MCF 10A (cell line): ENCODE data around the gene CD37. TPM values are rescaled to one million over a fixed set of nuclear protein-coding genes. Genes with fewer than 3 reads are reported as not detected.

Source experiments
- BruUV-seq: library from RNA; stranded (reverse); fragments of 400-500 nt; replicated peaks from 2 replicates; lab custom pipeline; 2021; lab: Mats Ljungman, UMichigan
- CTCF ChIA-PET: fragments of 300-600 bp; sonication (Branson Sonifier 250); formaldehyde crosslinking; extraction: SDS; loops from one replicate; lab custom pipeline; 2021; ENCODE audit warnings: antibody characterized with exemption, inconsistent platforms; lab: Yijun Ruan, JAX
- POLR2A ChIA-PET: fragments of 300-600, 350-650 bp; sonication (Branson Sonifier 250); formaldehyde crosslinking; extraction: SDS; loops from one replicate; lab custom pipeline; 2020; ENCODE audit warnings: antibody characterized with exemption, inconsistent platforms; lab: Yijun Ruan, JAX
- DNase-seq: peaks from one replicate; pipeline ENCODE4 v3.0.0-alpha.2; 2018; ENCODE audit not compliant: unreplicated experiment
- H3K27ac Mint-ChIP-seq: one replicate; pipeline ENCODE4 v1.8.0; 2022; ENCODE audit warnings: mild to moderate bottlenecking, low read depth, mixed read lengths; ENCODE audit not compliant: unreplicated experiment
- H3K27me3 Mint-ChIP-seq: one replicate; pipeline ENCODE4 v1.8.0; 2022; ENCODE audit warnings: mixed read lengths; ENCODE audit not compliant: insufficient read depth, unreplicated experiment
- H3K36me3 Mint-ChIP-seq: one replicate; pipeline ENCODE4 v1.8.0; 2022; ENCODE audit warnings: mild to moderate bottlenecking, moderate library complexity, mixed read lengths; ENCODE audit not compliant: insufficient read depth, unreplicated experiment
- H3K4me1 Mint-ChIP-seq: one replicate; pipeline ENCODE4 v1.8.0; 2022; ENCODE audit warnings: mixed read lengths; ENCODE audit not compliant: insufficient read depth, unreplicated experiment
- H3K4me3 Mint-ChIP-seq: one replicate; pipeline ENCODE4 v1.8.0; 2022; ENCODE audit warnings: mild to moderate bottlenecking, moderate library complexity, mixed read lengths; ENCODE audit not compliant: unreplicated experiment
- H3K9me3 Mint-ChIP-seq: one replicate; pipeline ENCODE4 v1.8.0; 2022; ENCODE audit warnings: mixed read lengths; ENCODE audit not compliant: unreplicated experiment
- CTCF ChIP-seq: fragments of 200-600 bp; IDR thresholded peaks from one replicate; pipeline ENCODE4 v1.8.0; 2022; ENCODE audit warnings: antibody characterized with exemption, mild to moderate bottlenecking; ENCODE audit not compliant: unreplicated experiment
- intact Hi-C: fragments of 100-400 bp; cut with micrococcal nuclease; formaldehyde crosslinking; loops from 2 replicates; pipeline ENCODE4 v1.14.1; 2022
- microRNA-seq: library from miRNA; unstranded; fragments of <30 nt; microRNA quantifications from one replicate; pipeline ENCODE4 v1.2.0, GENCODE V29; 2022
- total RNA-seq: library from RNA; stranded (reverse); gene quantifications from 2 replicates; pipeline ENCODE4 v1.2.3, GENCODE V29; 2022

Gene CD37
- total RNA-seq, 1 experiment from 2014 or later, result not detected

GRCh38 chr19:49382639-49383038 lies 47.4 kb downstream of the CD37 start:
- Mint-ChIP-seq H3K36me3 (no peaks in the 10 kb centered on the region), H3K9me3 (peaks cover 8% of the 10 kb centered on the region), H3K4me3 (no peak overlapping the region), H3K4me1 (no peaks in the 10 kb centered on the region), H3K27ac (no peak overlapping the region), H3K27me3 (no peaks in the 10 kb centered on the region)
- POLR2A ChIA-PET, result interaction anchor here (0.6 kb wide), 1 partner anchor 196 kb away, joined by 3 read pairs; no protein-coding TSS in a partner anchor
- no peak for TF ChIP-seq CTCF
- BruUV-seq, result no TSS peak
- intact Hi-C loops, result no loop called here
- CTCF ChIA-PET, result interaction anchor here (1.4 kb wide), 1 partner anchor 9 kb away, joined by 5 read pairs; no protein-coding TSS in a partner anchor
- DNase-seq, result no peak

- no peak overlapping the region for H3K4me3 Mint-ChIP-seq
- no peaks in the 10 kb centered on the region for H3K27me3 Mint-ChIP-seq
- H3K9me3 Mint-ChIP-seq, result peaks cover 8% of the 10 kb centered on the region
- ChIA-PET POLR2A (interaction anchor here (1.2 kb wide), 1 partner anchor 68 kb away, joined by 3 read pairs; the partner anchor contains the start of gene PIH1D1), CTCF (interaction anchor here (0.6 to 1.4 kb wide), 3 partner anchors 8 to 725 kb away, joined by 3 to 5 read pairs (median 3); no protein-coding TSS in a partner anchor)
- intact Hi-C loops, result no loop called here
- DNase-seq, result no peak
- H3K36me3 Mint-ChIP-seq, result no peaks in the 10 kb centered on the region
- no TSS peak for BruUV-seq
- TF ChIP-seq CTCF, result no peak
- no peak overlapping the region for H3K27ac Mint-ChIP-seq
- no peaks in the 10 kb centered on the region for H3K4me1 Mint-ChIP-seq
Observed at GRCh38 chr19:49383599-49383998, 48.4 kb downstream of the CD37 start.

- H3K4me1 Mint-ChIP-seq, result peaks cover 6% of the 10 kb centered on the region
- ChIA-PET CTCF (no interaction called here), POLR2A (no interaction called here)
- BruUV-seq, result no TSS peak
- TF ChIP-seq CTCF, result no peak
- H3K27ac Mint-ChIP-seq, result no peak within 1 kb of the TSS
- peaks cover 23% of the 10 kb centered on the region for H3K27me3 Mint-ChIP-seq
- H3K4me3 Mint-ChIP-seq, result no peak within 1 kb of the TSS
- intact Hi-C loops, result no loop called here
- no peak for DNase-seq
- no peaks in the 10 kb centered on the region for H3K9me3 Mint-ChIP-seq
- H3K36me3 Mint-ChIP-seq, result no peaks in the 10 kb centered on the region
Observed at GRCh38 chr19:49387936-49388372, 52.7 kb downstream of the CD37 start, which contains the start of gene KASH5. TSS of gene KASH5 (plus strand) at chr19:49388249. CDS start at chr19:49390884, 2,635 bp downstream.

- no peak for DNase-seq
- intact Hi-C loops, result no loop called here
- POLR2A ChIA-PET, result no interaction called here
- peaks cover 23% of the 10 kb centered on the region for H3K27me3 Mint-ChIP-seq
- no peak overlapping the region for H3K27ac Mint-ChIP-seq
- no peak overlapping the region for H3K4me3 Mint-ChIP-seq
- no peaks in the 10 kb centered on the region for H3K9me3 Mint-ChIP-seq
- TF ChIP-seq CTCF, result no peak
- H3K36me3 Mint-ChIP-seq, result no peaks in the 10 kb centered on the region
- BruUV-seq, result no TSS peak
- CTCF ChIA-PET, result interaction anchor here (0.7 kb wide), 1 partner anchor 164 kb away, joined by 6 read pairs; no protein-coding TSS in a partner anchor
- H3K4me1 Mint-ChIP-seq, result peaks cover 6% of the 10 kb centered on the region
Observed at GRCh38 chr19:49389406-49389805, 54.2 kb downstream of the CD37 start.

Small RNA genes within 50 kb of the gene (microRNA-seq; reads per million reads assigned to microRNA genes)
- gene MIR4324, result not detected

Other genes starting within 250 kb of the CD37 start
- gene SNRNP70, start 250.0 kb upstream of the CD37 start, total RNA-seq, result 199 and 200 TPM in 2 replicates
- 2.6 and 3.2 TPM in 2 replicates for gene LIN7B, start 221.0 kb upstream of the CD37 start, total RNA-seq
- 2.4 and 3.2 TPM in 2 replicates for gene C19orf73, start 216.3 kb upstream of the CD37 start, total RNA-seq
- 6.7 and 8.0 TPM in 2 replicates for gene PPFIA3, start 215.9 kb upstream of the CD37 start, total RNA-seq
- gene HRC, start 180.0 kb upstream of the CD37 start, total RNA-seq, result not detected in 2 replicates
- gene TRPM4, start 177.6 kb upstream of the CD37 start, total RNA-seq, result 21.2 and 21.4 TPM in 2 replicates
- gene SLC6A16, start 10.2 kb upstream of the CD37 start, total RNA-seq, result 0.39 TPM in 1 of 2 replicates, not detected in the other
- 3.5 and 6.2 TPM in 2 replicates for gene TEAD2, start 27.0 kb downstream of the CD37 start, total RNA-seq
- gene DKKL1, start 28.5 kb downstream of the CD37 start, total RNA-seq, result 0.56 TPM in 1 of 2 replicates, not detected in the other
- not detected in 2 replicates for gene KASH5, start 52.8 kb downstream of the CD37 start, total RNA-seq
- not detected in 2 replicates for gene PTH2, start 88.0 kb downstream of the CD37 start, total RNA-seq
- not detected in 2 replicates for gene GFY, start 90.0 kb downstream of the CD37 start, total RNA-seq
- gene SLC17A7, start 106.1 kb downstream of the CD37 start, total RNA-seq, result not detected in 2 replicates
- gene PIH1D1, start 116.4 kb downstream of the CD37 start, total RNA-seq, result 86.3 and 116 TPM in 2 replicates
- gene ALDH16A1, start 117.8 kb downstream of the CD37 start, total RNA-seq, result 28.4 and 34.2 TPM in 2 replicates
- 1.5 and 3.6 TPM in 2 replicates for gene FLT3LG, start 138.8 kb downstream of the CD37 start, total RNA-seq
- 3,716 and 3,819 TPM in 2 replicates for gene RPL13A, start 152.2 kb downstream of the CD37 start, total RNA-seq
- 2,096 and 2,306 TPM in 2 replicates for gene RPS11, start 161.0 kb downstream of the CD37 start, total RNA-seq
- not detected in 2 replicates for gene FCGRT, start 177.3 kb downstream of the CD37 start, total RNA-seq
- not detected in 2 replicates for gene RCN3, start 192.6 kb downstream of the CD37 start, total RNA-seq
- gene NOSIP, start 245.2 kb downstream of the CD37 start, total RNA-seq, result 54.4 and 57.9 TPM in 2 replicates
- 3.9 and 4.7 TPM in 2 replicates for gene PRRG2, start 245.9 kb downstream of the CD37 start, total RNA-seq